HepG2 (cell line): ENCODE results near the gene GPR68.

Source experiments
- CSRNP1 ChIP-seq: sonication (generic); formaldehyde crosslinking; IDR thresholded peaks from 2 replicates; pipeline ENCODE4 v1.8.1; 2023; ENCODE audit warnings: mild to moderate bottlenecking, missing genetic modification reagents
- PATZ1 ChIP-seq: sonication (generic); formaldehyde crosslinking; IDR thresholded peaks from 2 replicates; pipeline ENCODE4 v1.4.0; 2020; ENCODE audit warnings: missing genetic modification reagents
- TBL1XR1 ChIP-seq: fragments of 150-350 bp; IDR thresholded peaks from 2 replicates; pipeline ENCODE4 v1.6.1; 2014; ENCODE audit warnings: borderline replicate concordance, low read length; ENCODE audit not compliant: partially characterized antibody
- ZNF7 ChIP-seq: IDR thresholded peaks from 2 replicates; pipeline ENCODE4 v1.6.1; 2016; ENCODE audit warnings: missing biosample characterization, missing genetic modification reagents
- TF ChIP-seq, protein P1 (sequence below): sonication (generic); formaldehyde crosslinking; IDR thresholded peaks from 2 replicates; pipeline ENCODE4 v1.4.0; 2020; ENCODE audit warnings: missing genetic modification reagents, borderline replicate concordance
- TF ChIP-seq, protein P2 (sequence below): fragments of 450-650 bp; IDR thresholded peaks from 2 replicates; pipeline ENCODE4 v1.6.1; 2016

DNA sequence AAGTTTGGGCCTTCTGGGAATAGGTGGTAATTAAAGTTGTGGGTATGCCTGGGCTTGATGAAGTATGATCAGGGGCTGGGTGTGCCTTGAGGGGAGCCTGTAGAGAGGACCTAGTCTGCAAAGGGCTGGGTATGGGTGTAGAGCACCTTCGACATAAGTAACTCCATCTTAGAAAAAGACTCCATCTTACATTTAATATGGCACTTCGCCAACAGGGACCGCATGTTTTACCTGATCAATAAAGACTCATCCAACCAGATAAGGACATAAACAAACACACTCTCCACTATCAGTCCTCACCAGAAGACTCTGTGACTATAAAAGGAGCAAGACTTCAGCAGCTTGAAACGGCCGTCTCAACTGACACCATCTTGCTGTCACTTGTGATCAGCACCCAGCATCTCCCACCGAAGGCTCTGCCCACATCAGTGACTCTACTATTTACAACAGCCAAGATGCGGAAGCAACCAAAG is 23.5 kb upstream of the GPR68 start:
- TF ChIP-seq, protein P1, sequence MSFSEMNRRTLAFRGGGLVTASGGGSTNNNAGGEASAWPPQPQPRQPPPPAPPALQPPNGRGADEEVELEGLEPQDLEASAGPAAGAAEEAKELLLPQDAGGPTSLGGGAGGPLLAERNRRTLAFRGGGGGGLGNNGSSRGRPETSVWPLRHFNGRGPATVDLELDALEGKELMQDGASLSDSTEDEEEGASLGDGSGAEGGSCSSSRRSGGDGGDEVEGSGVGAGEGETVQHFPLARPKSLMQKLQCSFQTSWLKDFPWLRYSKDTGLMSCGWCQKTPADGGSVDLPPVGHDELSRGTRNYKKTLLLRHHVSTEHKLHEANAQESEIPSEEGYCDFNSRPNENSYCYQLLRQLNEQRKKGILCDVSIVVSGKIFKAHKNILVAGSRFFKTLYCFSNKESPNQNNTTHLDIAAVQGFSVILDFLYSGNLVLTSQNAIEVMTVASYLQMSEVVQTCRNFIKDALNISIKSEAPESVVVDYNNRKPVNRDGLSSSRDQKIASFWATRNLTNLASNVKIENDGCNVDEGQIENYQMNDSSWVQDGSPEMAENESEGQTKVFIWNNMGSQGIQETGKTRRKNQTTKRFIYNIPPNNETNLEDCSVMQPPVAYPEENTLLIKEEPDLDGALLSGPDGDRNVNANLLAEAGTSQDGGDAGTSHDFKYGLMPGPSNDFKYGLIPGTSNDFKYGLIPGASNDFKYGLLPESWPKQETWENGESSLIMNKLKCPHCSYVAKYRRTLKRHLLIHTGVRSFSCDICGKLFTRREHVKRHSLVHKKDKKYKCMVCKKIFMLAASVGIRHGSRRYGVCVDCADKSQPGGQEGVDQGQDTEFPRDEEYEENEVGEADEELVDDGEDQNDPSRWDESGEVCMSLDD: no peak
- TF ChIP-seq ZNF7 (CRISPR knock-in tag) (no peak), TBL1XR1 (no peak), PATZ1 (CRISPR knock-in tag) (no peak), CSRNP1 (CRISPR knock-in tag) (no peak)
- TF ChIP-seq, protein P2, sequence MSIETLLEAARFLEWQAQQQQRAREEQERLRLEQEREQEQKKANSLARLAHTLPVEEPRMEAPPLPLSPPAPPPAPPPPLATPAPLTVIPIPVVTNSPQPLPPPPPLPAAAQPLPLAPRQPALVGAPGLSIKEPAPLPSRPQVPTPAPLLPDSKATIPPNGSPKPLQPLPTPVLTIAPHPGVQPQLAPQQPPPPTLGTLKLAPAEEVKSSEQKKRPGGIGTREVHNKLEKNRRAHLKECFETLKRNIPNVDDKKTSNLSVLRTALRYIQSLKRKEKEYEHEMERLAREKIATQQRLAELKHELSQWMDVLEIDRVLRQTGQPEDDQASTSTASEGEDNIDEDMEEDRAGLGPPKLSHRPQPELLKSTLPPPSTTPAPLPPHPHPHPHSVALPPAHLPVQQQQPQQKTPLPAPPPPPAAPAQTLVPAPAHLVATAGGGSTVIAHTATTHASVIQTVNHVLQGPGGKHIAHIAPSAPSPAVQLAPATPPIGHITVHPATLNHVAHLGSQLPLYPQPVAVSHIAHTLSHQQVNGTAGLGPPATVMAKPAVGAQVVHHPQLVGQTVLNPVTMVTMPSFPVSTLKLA: no peak
